ENCODE data around the gene HDAC4. TPM values are rescaled to one million over a fixed set of nuclear protein-coding genes. Genes with fewer than 3 reads are reported as not detected.

HDAC4 gene
- total and polyA plus RNA-seq, 2 donors (not counting 1 experiment from before 2014, with no cell fraction given) = 13.5 to 46.0 TPM

DNA sequence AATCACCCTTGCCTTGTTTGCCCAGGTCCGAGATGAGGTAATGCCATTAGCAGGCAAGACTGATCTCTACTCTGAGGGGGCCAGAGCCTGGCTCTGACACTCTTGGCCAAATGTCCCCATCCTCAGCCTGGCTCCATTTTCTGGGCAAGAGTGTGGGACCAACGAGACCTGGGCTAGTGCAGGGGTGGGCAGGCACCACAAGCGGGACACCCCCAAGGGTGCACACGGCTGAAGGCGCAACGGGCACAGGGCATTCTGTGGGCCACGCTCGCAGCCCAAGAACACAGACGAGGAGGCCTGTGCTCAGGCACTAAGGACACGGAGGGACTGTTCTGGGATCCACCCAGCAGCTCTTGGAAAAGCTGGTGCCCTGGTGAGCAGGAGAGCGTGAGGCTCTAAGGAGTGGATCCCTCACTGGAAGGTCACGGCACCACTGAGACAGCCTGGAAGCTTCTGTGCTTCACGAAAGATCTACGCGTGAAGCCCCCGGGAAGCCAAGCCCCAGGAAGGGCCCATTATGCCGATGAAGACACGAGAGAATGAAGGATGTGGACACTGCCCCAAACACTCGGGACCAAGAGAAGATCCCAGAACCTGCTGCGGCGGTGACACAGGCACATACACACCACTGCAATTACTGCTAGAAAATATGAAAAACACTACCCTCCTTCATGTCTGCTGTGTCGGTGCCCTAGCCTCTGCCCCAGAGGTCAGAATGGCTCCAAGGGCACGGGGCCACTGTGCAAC lies 138.2 kb downstream of the HDAC4 start:
- H3K27me3 Mint-ChIP-seq = peaks cover 36% of the 10 kb centered on the region

More for the DNA sequence above, 138.2 kb downstream of the HDAC4 start:
- DNase-seq (no peak), ATAC-seq (ENCODE audit: low read depth) (no peak)
- ChIA-PET CTCF (no interaction called here), POLR2A (no interaction called here)
- TF ChIP-seq, protein P1, sequence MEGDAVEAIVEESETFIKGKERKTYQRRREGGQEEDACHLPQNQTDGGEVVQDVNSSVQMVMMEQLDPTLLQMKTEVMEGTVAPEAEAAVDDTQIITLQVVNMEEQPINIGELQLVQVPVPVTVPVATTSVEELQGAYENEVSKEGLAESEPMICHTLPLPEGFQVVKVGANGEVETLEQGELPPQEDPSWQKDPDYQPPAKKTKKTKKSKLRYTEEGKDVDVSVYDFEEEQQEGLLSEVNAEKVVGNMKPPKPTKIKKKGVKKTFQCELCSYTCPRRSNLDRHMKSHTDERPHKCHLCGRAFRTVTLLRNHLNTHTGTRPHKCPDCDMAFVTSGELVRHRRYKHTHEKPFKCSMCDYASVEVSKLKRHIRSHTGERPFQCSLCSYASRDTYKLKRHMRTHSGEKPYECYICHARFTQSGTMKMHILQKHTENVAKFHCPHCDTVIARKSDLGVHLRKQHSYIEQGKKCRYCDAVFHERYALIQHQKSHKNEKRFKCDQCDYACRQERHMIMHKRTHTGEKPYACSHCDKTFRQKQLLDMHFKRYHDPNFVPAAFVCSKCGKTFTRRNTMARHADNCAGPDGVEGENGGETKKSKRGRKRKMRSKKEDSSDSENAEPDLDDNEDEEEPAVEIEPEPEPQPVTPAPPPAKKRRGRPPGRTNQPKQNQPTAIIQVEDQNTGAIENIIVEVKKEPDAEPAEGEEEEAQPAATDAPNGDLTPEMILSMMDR (IDR thresholded peaks at IDR 0.05) = no peak
- TF ChIP-seq EZH2 (IDR thresholded peaks at IDR 0.05; ENCODE audit: borderline replicate concordance, insufficient read depth, low read depth, low read length, poor library complexity, severe bottlenecking) = no peak
- peaks cover 59 to 66% of the 10 kb centered on the region in 2 donors for H3K4me1 ChIP-seq (ENCODE audit: control insufficient read depth in 2 of 2, insufficient read depth in 2 of 2, low read length in 2 of 2)
- peaks cover 89% of the 10 kb centered on the region for H4K20me1 ChIP-seq (ENCODE audit: control insufficient read depth, insufficient read depth, low read length, poor library complexity, severe bottlenecking)
- 99% methylated on average over 23 of the region's 23 CpGs for WGBS (ENCODE audit: insufficient coverage)
- H3K27ac ChIP-seq (ENCODE audit: low read length in 2 of 2) = no peak overlapping the region
- H3K9ac ChIP-seq (ENCODE audit: low read length) = no peak overlapping the region
- H3K36me3 ChIP-seq (replicated peaks in 1 of 2; ENCODE audit: control extremely low read depth in 1 of 2, control insufficient read depth in 1 of 2, extremely low read depth in 1 of 2, insufficient read depth in 2 of 2, low read length in 1 of 2) = peaks cover 0 to 3% of the 10 kb centered on the region in 2 experiments
- no peak overlapping the region for H2AFZ ChIP-seq (ENCODE audit: insufficient read depth, low read depth, low read length, poor library complexity, severe bottlenecking)
- intact Hi-C loops (cut with micrococcal nuclease) = no loop called here
- H3K4me2 ChIP-seq (replicated peaks; ENCODE audit: low read depth, low read length, poor library complexity, severe bottlenecking) = no peak overlapping the region
- peaks cover 0 to 90% (median 23%) of the 10 kb centered on the region in 4 experiments for H3K27me3 ChIP-seq (replicated peaks in 1 of 4; ENCODE audit: control extremely low read depth in 1 of 4, control insufficient read depth in 3 of 4, insufficient read depth in 4 of 4, low read length in 3 of 4)
- Mint-ChIP-seq H3K4me1 (peaks cover 63% of the 10 kb centered on the region), H3K4me3 (no peak overlapping the region), H3K27ac (no peak overlapping the region), H3K9me3 (ENCODE audit: insufficient read depth) (peaks cover 9% of the 10 kb centered on the region)
- H3K4me3 ChIP-seq (ENCODE audit: control extremely low read depth in 1 of 5, extremely low read depth in 1 of 5, insufficient read depth in 1 of 5, low read depth in 2 of 5, low read length in 4 of 5) = no peak overlapping the region
- H3K79me2 ChIP-seq (ENCODE audit: control insufficient read depth, insufficient read depth, low read length) = peaks cover 89% of the 10 kb centered on the region
- H3K9me3 ChIP-seq (ENCODE audit: control extremely low read depth in 1 of 3, control insufficient read depth in 2 of 3, insufficient read depth in 1 of 3, low read length in 2 of 3) = peaks cover 3 to 45% (median 12%) of the 10 kb centered on the region in 3 donors
